Hematopoietic multipotent progenitor cell treated with erythropoietin and hydrocortisone succinate and interleukin-3 and kit ligand, for 15 days (in vitro differentiated cells): ENCODE measurements around the gene HEBP1.
"Not testable (repeated sequence)": the region's sequence is repeated elsewhere in the genome, so short reads cannot be mapped to it uniquely, and the experiment has no call there.

ENCODE experiments used
- DNase-seq: peaks from one replicate; pipeline ENCODE4 v3.0.0-alpha.2; 2015; ENCODE audit warnings: low spot score

The HEBP1 gene

GRCh38 chr12:12999959-13000615 is at the start of gene HEBP1:
Gene HEBP1 (minus strand): TSS chr12:13000265. CDS start chr12:13000114, 151 bp downstream.
- DNase-seq: peak; percentile 95

- DNase-seq: no peak
Measured at GRCh38 chr12:13049816-13050215, 49.8 kb upstream of the HEBP1 start.

GRCh38 chr12:13046964-13047363 is 46.9 kb upstream of the HEBP1 start:
- no peak for DNase-seq

GRCh38 chr12:13045816-13046215 is 45.8 kb upstream of the HEBP1 start:
- DNase-seq: no peak

GRCh38 chr12:13044906-13045299 is 44.8 kb upstream of the HEBP1 start:
- no peak for DNase-seq

GRCh38 chr12:13044002-13044905 is 44.2 kb upstream of the HEBP1 start, which contains the start of gene FAM234B:
Gene FAM234B (plus strand): TSS chr12:13044381. CDS start chr12:13044404, 23 bp downstream.
- DNase-seq: peak; percentile 70

- no peak for DNase-seq
Measured at GRCh38 chr12:13042666-13043230, 42.7 kb upstream of the HEBP1 start.

- DNase-seq: no peak
Measured at GRCh38 chr12:13041224-13041623, 41.2 kb upstream of the HEBP1 start.

GRCh38 chr12:13039328-13039956 is 39.4 kb upstream of the HEBP1 start:
- DNase-seq: no peak

- DNase-seq: no peak
Measured at GRCh38 chr12:13038491-13039161, 38.6 kb upstream of the HEBP1 start.

GRCh38 chr12:13036881-13037280 is 36.8 kb upstream of the HEBP1 start:
- no peak for DNase-seq

GRCh38 chr12:13035335-13035734 is 35.3 kb upstream of the HEBP1 start:
- not testable (repeated sequence) for DNase-seq

- DNase-seq: no peak
Measured at GRCh38 chr12:13033476-13033875, 33.4 kb upstream of the HEBP1 start.

GRCh38 chr12:13032164-13032563 is 32.1 kb upstream of the HEBP1 start:
- DNase-seq: no peak

- DNase-seq: no peak
Measured at GRCh38 chr12:13030541-13031291, 30.7 kb upstream of the HEBP1 start.

GRCh38 chr12:13028825-13029570 is 28.9 kb upstream of the HEBP1 start:
- no peak for DNase-seq

GRCh38 chr12:13027508-13027907 is 27.4 kb upstream of the HEBP1 start:
- DNase-seq: no peak

GRCh38 chr12:13027032-13027431 is 27.0 kb upstream of the HEBP1 start:
- DNase-seq: peak; percentile 75

GRCh38 chr12:13026286-13026685 is 26.2 kb upstream of the HEBP1 start:
- DNase-seq: no peak

GRCh38 chr12:13024531-13024916 is 24.5 kb upstream of the HEBP1 start:
- no peak for DNase-seq
